Testis (tissue), 2 donors: ENCODE results near the gene UBXN6.

Experiments used
- CTCF ChIP-seq, 3 experiments: fragments of 450-650 bp in 2 of 3; fragments of 200-600 bp in 1 of 3; sonication (generic) in 1 of 3; IDR thresholded peaks; one replicate each; pipeline ENCODE4 v1.5.1; 2016 to 2019; ENCODE audit warnings: antibody characterized with exemption in 3 of 3, mild to moderate bottlenecking in 2 of 3, moderate library complexity in 1 of 3
- POLR2A ChIP-seq: fragments of 450-650 bp; IDR thresholded peaks from one replicate; pipeline ENCODE4 v1.6.1; 2017; ENCODE audit warnings: antibody characterized with exemption, mild to moderate bottlenecking, moderate library complexity

GRCh38 chr19:4454747-4455718, 2.6 kb downstream of the UBXN6 start:
- TF ChIP-seq CTCF (IDR thresholded peaks at IDR 0.05) (no peak), POLR2A (no peak)
